PC-3 (cell line): ENCODE results near the gene NET1. TPM values are rescaled to one million over a fixed set of nuclear protein-coding genes. Genes with fewer than 3 reads are reported as not detected.
A peak's percentile ranks its signal among the peaks of the same experiment; 100 is the strongest.
"Not testable (repeated sequence)": the region's sequence is repeated elsewhere in the genome, so short reads cannot be mapped to it uniquely, and the experiment has no call there.

Experiments
- ATAC-seq: fragments of 200-7000 bp; cut with Tn5 transposase; 2 replicates; pipeline ENCODE4 v1.9.1; 2020; ENCODE audit warnings: mild to moderate bottlenecking, moderate library complexity
- BruUV-seq: library from RNA; stranded (reverse); fragments of 400-500 nt; replicated peaks from 2 replicates; lab custom pipeline; 2021; lab: Mats Ljungman, UMichigan
- CTCF ChIA-PET: fragments of 300-600 bp; sonication (Branson Sonifier 250); formaldehyde crosslinking; loops from one replicate; lab custom pipeline; 2022; ENCODE audit warnings: antibody characterized with exemption; lab: Charles Lee
- POLR2A ChIA-PET: fragments of 300-600 bp; sonication (Branson Sonifier 250); formaldehyde crosslinking; loops from one replicate; lab custom pipeline; 2022; ENCODE audit warnings: antibody characterized with exemption; ENCODE audit not compliant: unreplicated experiment; lab: Charles Lee
- DNase-seq: peaks from one replicate; pipeline ENCODE4 v3.0.0-alpha.2; 2015
- H2AFZ ChIP-seq: fragments of 300-600 bp; sonication (generic); 2 replicates; pipeline ENCODE4 v1.6.0; 2016; ENCODE audit warnings: antibody characterized with exemption, low read length
- H3F3A ChIP-seq: fragments of 300-600 bp; sonication (generic); one replicate; pipeline ENCODE4 v1.6.0; 2017; ENCODE audit warnings: antibody characterized with exemption, low read length, control low read depth, mild to moderate bottlenecking; ENCODE audit not compliant: unreplicated experiment
- H3K27ac ChIP-seq: fragments of 300-600 bp; sonication (generic); 2 replicates; pipeline ENCODE4 v1.5.1; 2016; ENCODE audit warnings: mild to moderate bottlenecking, low read length
- H3K27me3 ChIP-seq: fragments of 300-600 bp; sonication (generic); 2 replicates; pipeline ENCODE4 v1.6.1; 2016; ENCODE audit warnings: low read length, mixed read lengths
- H3K36me3 ChIP-seq: fragments of 300-600 bp; sonication (generic); 2 replicates; pipeline ENCODE4 v1.6.1; 2016; ENCODE audit warnings: low read depth, mixed run types, low read length, mixed read lengths
- H3K4me1 ChIP-seq: fragments of 300-600 bp; sonication (generic); 2 replicates; pipeline ENCODE4 v1.5.1; 2016; ENCODE audit warnings: low read length; ENCODE audit not compliant: insufficient read depth
- H3K4me2 ChIP-seq: fragments of 300-600 bp; sonication (generic); 2 replicates; pipeline ENCODE4 v1.6.0; 2016; ENCODE audit warnings: low read length
- H3K4me3 ChIP-seq: fragments of 300-600 bp; sonication (generic); 2 replicates; pipeline ENCODE4 v1.5.1; 2016; ENCODE audit warnings: mild to moderate bottlenecking, low read length, mixed read lengths
- H3K79me2 ChIP-seq: fragments of 300-600 bp; sonication (generic); 2 replicates; pipeline ENCODE4 v1.6.1; 2017; ENCODE audit warnings: low read length, mixed read lengths
- H3K9ac ChIP-seq: fragments of 300-600 bp; sonication (generic); 2 replicates; pipeline ENCODE4 v1.6.0; 2016; ENCODE audit warnings: mild to moderate bottlenecking, low read length
- H3K9me2 ChIP-seq: fragments of 300-600 bp; sonication (generic); replicated peaks from 2 replicates; pipeline ENCODE4 v1.6.1; 2016; ENCODE audit warnings: mixed run types, low read length, mixed read lengths
- H3K9me3 ChIP-seq: fragments of 300-600 bp; sonication (generic); 2 replicates; pipeline ENCODE4 v1.6.1; 2016; ENCODE audit warnings: low read length, mixed read lengths
- H4K20me1 ChIP-seq: fragments of 300-600 bp; sonication (generic); 2 replicates; pipeline ENCODE4 v1.6.1; 2016; ENCODE audit warnings: low read length, mixed read lengths
- CTCF ChIP-seq: fragments of 300-600 bp; sonication (generic); conservative IDR thresholded peaks from 2 replicates; pipeline ENCODE4 v1.5.1; 2017; ENCODE audit warnings: antibody characterized with exemption, low read depth, mild to moderate bottlenecking, low read length
- EZH2 ChIP-seq: fragments of 300-600 bp; sonication (generic); IDR thresholded peaks from one replicate; pipeline ENCODE4 v1.6.1; 2017; ENCODE audit warnings: antibody characterized with exemption, mild to moderate bottlenecking, low read length; ENCODE audit not compliant: unreplicated experiment
- EZH2phosphoT487 ChIP-seq: fragments of 300-600 bp; sonication (generic); IDR thresholded peaks from 2 replicates; pipeline ENCODE4 v1.6.1; 2018; ENCODE audit warnings: mild to moderate bottlenecking, antibody characterized with exemption, low read length, borderline replicate concordance
- intact Hi-C: fragments of 100-400 bp; cut with micrococcal nuclease; formaldehyde crosslinking; loops from 2 replicates; pipeline ENCODE4 v1.9.0; 2023
- total RNA-seq: library from RNA; depleted of rRNA; stranded (reverse); fragments of >200 nt; gene quantifications from 2 replicates; pipeline ENCODE4 v1.2.3, GENCODE V29; 2014

Gene NET1
- total RNA-seq, 1 experiment from 2014 or later, result 88.2 TPM

- Histone ChIP-seq H3K4me3 (no peak overlapping the region), H3K9ac (no peak overlapping the region), H3K27me3 (no peaks in the 10 kb centered on the region), H3K4me1 (peaks cover 22% of the 10 kb centered on the region), H3K36me3 (no peaks in the 10 kb centered on the region), H3K9me3 (no peaks in the 10 kb centered on the region), H3K27ac (no peak overlapping the region), H3K4me2 (no peak overlapping the region), H4K20me1 (no peaks in the 10 kb centered on the region), H2AFZ (no peak overlapping the region), H3F3A (no peaks in the 10 kb centered on the region), H3K79me2 (no peaks in the 10 kb centered on the region), H3K9me2 (no peaks in the 10 kb centered on the region)
- no TSS peak for BruUV-seq
- no peak for TF ChIP-seq CTCF
- TF ChIP-seq EZH2phosphoT487, result no peak
- TF ChIP-seq EZH2, result no peak
- intact Hi-C loops, result no loop called here
- DNase-seq, result no peak
- no peak for ATAC-seq
- POLR2A ChIA-PET, result no interaction called here
- CTCF ChIA-PET, result no interaction called here
Measured at GRCh38 chr10:5470062-5470751, 57.9 kb downstream of the NET1 start.

- H3K9me2 ChIP-seq, H3F3A ChIP-seq, H3K4me2 ChIP-seq, H3K4me1 ChIP-seq, H2AFZ ChIP-seq, H3K9me3 ChIP-seq, H3K36me3 ChIP-seq, BruUV-seq, intact Hi-C loops, H3K9ac ChIP-seq, H3K4me3 ChIP-seq, H3K27me3 ChIP-seq, H3K79me2 ChIP-seq, CTCF ChIA-PET, POLR2A ChIA-PET, ATAC-seq, H3K27ac ChIP-seq, H4K20me1 ChIP-seq: not testable (repeated sequence)
- peak; percentile 23 for DNase-seq
Measured at GRCh38 chr10:5474642-5475041, 62.3 kb downstream of the NET1 start.

- H3K9ac ChIP-seq, H3K9me3 ChIP-seq, BruUV-seq, H4K20me1 ChIP-seq, POLR2A ChIA-PET, H3K4me2 ChIP-seq, H3K27me3 ChIP-seq, H3K79me2 ChIP-seq, H2AFZ ChIP-seq, CTCF ChIA-PET, H3K9me2 ChIP-seq, H3K4me3 ChIP-seq, DNase-seq, H3K4me1 ChIP-seq, H3F3A ChIP-seq, ATAC-seq, H3K27ac ChIP-seq, H3K36me3 ChIP-seq, intact Hi-C loops: not testable (repeated sequence)
Measured at GRCh38 chr10:5475088-5475487, 62.7 kb downstream of the NET1 start.

GRCh38 chr10:5475974-5476807 lies 63.8 kb downstream of the NET1 start:
- DNase-seq, H2AFZ ChIP-seq, H4K20me1 ChIP-seq, H3K27ac ChIP-seq, H3K36me3 ChIP-seq, H3K9me2 ChIP-seq, H3K27me3 ChIP-seq, H3K9ac ChIP-seq, H3K4me3 ChIP-seq, H3K4me1 ChIP-seq, intact Hi-C loops, CTCF ChIA-PET, BruUV-seq, POLR2A ChIA-PET, H3F3A ChIP-seq, H3K4me2 ChIP-seq, H3K9me3 ChIP-seq, ATAC-seq, H3K79me2 ChIP-seq: not testable (repeated sequence)
